ENCODE data around the gene RWDD4.

DNA sequence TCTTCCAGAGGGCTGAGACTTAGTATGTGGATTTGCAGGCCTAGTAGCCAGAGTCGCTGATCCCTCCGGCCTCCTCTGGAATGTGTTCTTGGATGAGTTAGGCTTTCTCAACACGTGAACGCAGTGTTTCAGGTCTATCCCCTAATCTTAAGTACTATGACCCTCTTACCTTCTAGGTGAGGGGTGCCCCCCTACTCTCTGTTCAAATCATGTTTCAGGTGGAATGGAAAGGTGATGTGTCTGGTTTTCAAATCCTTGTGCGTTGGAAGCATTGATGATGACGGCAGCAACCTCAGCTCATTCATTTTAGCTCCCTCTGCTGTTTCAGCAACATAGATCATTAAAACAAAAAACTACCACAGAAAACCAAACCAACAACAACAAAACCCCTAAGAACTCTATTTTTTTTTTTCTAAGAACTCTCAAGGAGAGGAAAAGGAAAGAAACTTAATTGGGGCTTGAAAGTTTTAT, 56.4 kb downstream of the RWDD4 start:
- TF ChIP-seq, protein P1, sequence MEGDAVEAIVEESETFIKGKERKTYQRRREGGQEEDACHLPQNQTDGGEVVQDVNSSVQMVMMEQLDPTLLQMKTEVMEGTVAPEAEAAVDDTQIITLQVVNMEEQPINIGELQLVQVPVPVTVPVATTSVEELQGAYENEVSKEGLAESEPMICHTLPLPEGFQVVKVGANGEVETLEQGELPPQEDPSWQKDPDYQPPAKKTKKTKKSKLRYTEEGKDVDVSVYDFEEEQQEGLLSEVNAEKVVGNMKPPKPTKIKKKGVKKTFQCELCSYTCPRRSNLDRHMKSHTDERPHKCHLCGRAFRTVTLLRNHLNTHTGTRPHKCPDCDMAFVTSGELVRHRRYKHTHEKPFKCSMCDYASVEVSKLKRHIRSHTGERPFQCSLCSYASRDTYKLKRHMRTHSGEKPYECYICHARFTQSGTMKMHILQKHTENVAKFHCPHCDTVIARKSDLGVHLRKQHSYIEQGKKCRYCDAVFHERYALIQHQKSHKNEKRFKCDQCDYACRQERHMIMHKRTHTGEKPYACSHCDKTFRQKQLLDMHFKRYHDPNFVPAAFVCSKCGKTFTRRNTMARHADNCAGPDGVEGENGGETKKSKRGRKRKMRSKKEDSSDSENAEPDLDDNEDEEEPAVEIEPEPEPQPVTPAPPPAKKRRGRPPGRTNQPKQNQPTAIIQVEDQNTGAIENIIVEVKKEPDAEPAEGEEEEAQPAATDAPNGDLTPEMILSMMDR (IDR thresholded peaks at IDR 0.05) = peak; percentile 22 to 30 (median 23)
- no peak for TF ChIP-seq POLR2A (IDR thresholded peaks at IDR 0.05)
